Skin epidermis (tissue), 12 donors: ENCODE data around the gene UBE2D4.
"Not testable (repeated sequence)": the region's sequence is repeated elsewhere in the genome, so short reads cannot be mapped to it uniquely, and the experiment has no call there.

Source experiments
- H3K27ac ChIP-seq, 21 experiments: fragments of 200-600 bp; sonication (generic) in 11 of 21; one replicate each; pipeline ENCODE4 v1.5.0; 2020; ENCODE audit warnings: mild to moderate bottlenecking in 3 of 21, inconsistent platforms in 2 of 21, moderate library complexity in 2 of 21
- H3K4me3 ChIP-seq, 7 experiments: fragments of 200-600 bp; sonication (generic) in 2 of 7; one replicate each; pipeline ENCODE4 v1.5.0; 2020; ENCODE audit warnings: inconsistent platforms in 2 of 7, mild to moderate bottlenecking in 2 of 7, moderate library complexity in 1 of 7

The UBE2D4 gene

DNA sequence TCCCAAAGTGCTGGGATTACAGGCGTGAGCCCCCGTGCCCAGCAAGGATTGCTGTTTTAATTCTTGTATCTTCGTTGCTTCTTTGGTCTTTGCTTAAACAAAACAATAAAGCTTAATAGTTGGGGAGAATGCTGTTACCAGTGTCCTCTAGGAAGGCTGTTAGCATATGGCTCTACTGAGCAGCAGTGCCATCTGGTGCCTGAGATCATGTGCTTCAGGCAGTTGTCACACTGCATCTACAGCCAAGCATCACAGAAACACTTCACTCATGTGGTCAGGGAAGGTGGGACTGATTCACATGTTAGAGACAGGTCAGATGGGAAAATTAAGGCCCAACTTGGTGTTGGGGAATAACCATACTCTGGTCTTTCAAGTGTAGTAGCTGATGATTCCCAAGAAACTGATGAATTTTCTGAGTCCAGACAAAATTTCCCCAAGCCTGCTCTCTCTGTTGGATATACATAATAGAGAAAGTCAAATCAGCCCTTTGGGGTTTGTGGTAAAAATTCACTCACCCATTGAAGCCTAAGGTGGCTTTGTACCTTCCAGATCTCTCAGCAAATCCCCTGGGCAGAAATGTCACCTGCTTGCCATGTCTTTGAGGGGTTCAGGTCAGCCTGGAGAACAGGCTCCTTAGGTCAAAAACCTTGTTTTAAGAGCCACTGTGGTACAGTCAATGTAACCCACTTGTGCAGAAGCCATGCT, 28.4 kb downstream of the UBE2D4 start:
- H3K27ac ChIP-seq, result no peak overlapping the region

DNA sequence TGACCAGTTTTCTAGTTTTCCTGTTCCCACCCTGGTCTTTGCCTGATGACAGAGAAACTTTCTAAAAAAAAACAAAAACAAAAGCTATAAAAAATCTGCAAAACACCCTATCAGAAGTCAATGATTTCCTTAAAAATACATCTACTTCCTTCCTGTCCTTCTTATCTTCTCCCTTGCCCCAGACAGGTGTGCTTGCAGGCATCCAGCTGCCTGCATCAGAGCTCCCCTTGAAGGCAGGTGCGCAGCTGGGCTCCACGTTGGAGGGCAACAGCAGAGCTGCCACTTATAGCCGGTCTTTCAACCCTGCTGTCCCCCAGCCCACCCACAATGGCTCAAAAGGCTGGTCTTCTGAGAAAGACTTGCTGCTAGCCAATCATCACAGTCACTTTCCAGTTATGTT, 29.8 kb downstream of the UBE2D4 start:
- Histone ChIP-seq H3K27ac (no peak overlapping the region), H3K4me3 (no peak overlapping the region)

More for the DNA sequence above, 28.4 kb downstream of the UBE2D4 start:
- H3K4me3 ChIP-seq, result no peak overlapping the region

DNA sequence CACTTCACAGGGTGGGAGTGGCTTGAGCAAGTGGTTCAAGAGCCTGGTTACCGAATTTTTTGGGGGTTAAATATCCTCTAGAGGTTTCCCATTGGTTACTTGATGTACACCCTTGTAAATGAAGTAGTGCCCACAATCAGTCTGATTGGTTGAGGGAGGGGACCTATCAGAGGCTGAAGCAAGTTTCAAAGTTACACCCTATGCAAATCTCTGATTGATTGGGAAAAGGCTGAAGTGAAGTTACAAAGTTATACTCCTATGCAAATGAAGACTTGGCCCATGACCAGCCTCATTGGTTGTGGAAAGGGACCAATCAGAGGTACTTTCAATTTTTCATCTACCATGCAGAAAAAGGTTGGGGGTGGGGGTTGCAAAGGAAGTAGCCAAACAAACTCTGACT, 34.7 kb downstream of the UBE2D4 start:
- Histone ChIP-seq H3K27ac (no peak overlapping the region), H3K4me3 (no peak overlapping the region)

DNA sequence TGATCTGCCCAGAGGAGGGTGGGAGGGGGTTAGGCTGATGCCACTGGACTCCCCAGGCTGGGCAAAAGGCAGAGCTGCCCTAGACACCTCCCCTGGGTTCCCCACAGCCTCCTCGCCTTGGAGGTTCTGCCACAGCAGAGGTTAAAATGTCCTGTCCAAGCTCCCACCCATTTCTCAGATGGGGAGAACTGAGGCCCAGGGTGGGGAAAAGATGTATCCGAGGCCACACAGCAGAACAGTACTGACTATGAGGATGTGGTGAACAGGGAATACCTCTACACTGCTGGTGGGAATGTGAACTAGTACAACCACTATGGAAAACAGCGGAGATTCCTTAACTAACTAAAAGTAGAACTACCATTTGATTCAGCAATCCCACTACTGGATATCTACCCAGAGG, 40.2 kb downstream of the UBE2D4 start:
- not testable (repeated sequence) for H3K27ac ChIP-seq, H3K4me3 ChIP-seq

DNA sequence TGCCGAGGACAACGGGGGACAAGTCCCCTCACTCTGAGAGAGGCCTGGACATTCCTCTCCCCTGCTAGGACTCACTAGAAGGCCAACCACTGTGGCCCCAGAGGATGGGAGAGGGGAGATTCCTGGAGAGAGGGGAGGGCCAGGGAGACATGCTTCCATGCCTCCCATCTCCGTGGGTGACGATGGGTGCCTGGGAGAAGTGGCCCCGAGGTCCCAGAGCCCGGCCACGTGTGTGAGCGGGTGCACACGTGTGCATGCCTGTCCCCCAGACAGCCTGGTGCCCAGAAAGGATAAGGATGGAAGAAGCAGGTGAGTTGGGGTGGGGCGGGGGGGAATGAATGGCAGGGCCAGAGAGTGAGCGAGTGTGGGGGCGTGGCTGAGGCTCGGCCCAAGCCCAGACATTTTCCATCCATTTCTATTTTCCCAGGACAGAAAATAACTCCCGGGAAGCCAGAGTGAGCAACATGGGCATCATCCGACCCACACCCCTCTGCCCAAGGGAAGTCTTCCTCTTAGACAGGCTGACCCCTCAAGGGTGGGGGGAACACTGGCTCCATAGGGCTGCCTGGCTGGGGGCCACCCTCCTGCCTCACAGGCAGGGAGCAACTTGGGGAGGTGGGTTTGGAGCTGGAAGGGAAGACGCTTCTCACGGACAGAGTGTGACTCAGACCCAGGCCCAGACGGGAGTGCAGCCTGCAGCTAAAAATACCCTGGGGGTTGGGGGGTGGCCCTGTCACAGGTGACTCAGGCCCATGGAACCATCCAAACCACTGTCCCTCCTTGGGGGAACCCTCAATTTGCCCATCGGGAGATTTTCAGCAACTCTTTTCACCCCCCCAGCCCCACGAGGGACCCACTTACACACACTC, 42.2 kb downstream of the UBE2D4 start:
- not testable (repeated sequence) for H3K27ac ChIP-seq, H3K4me3 ChIP-seq

DNA sequence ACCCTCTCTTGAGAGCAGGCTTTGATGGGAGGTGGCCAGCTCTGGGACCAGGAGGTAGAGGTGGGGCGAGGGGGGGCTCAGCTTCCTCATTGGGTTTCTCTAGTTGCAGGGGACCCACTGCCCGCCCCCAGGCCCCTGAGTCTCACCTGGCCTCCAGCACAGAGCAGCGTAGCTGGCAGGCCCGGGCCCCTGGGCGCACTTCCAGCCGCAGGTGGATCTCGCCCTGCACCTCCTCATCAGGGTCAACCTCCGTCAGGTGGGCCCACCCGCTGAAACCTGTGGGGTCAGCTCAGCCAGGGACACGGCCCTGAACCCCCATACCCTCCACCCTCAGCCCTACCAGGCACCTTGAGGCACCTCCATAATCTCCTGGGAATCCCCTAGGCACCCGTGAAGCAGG, 43.4 kb downstream of the UBE2D4 start:
- not testable (repeated sequence) for H3K4me3 ChIP-seq, H3K27ac ChIP-seq

DNA sequence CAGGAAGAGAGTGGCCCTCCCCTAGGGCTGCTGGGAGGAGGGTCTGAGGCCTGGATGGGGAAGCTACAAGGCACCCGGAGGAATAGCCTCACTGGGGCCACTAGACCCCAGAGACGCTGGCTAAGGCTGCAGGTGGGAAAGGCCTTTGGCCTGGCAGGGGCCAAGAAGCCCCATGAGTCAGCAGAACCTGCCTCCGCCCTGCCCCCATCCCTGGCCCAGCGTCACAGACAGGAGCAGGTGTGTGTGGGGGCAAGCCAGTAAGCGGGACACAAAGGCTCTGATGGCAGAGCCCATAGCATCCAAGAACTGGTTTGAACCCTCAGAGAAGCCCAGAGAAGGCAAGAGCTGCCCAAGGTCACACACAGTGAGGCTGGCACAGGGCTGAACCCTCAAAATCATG, 44.5 kb downstream of the UBE2D4 start:
- not testable (repeated sequence) for H3K4me3 ChIP-seq

DNA sequence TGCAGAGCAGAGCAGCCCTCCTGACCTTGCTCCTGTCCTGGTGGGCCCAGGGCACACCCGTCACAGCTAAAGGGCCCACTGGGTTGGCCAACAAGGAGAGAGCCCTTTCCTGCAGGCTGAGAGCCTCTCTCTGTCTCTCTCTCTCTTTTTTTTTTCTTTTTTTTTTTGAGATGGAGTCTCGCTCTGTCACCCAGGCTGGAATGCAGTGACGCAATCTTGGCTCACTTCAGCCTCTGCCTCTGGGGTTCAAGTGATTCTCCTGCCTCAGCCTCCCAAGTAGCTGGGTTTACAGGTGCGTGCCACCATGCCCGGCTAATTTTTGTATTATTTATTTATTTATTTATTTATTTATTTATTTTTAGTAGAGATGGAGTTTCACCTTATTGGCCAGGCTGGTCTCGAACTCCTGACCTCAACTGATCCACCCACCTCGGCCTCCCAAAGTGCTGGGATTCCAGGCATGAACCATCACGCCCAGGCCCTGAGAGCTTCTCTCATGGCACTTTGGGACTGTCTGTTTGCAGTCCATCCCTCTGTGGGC, 47.9 kb downstream of the UBE2D4 start:
- not testable (repeated sequence) for H3K27ac ChIP-seq, H3K4me3 ChIP-seq

More for the DNA sequence above, 44.5 kb downstream of the UBE2D4 start:
- not testable (repeated sequence) for H3K27ac ChIP-seq

DNA sequence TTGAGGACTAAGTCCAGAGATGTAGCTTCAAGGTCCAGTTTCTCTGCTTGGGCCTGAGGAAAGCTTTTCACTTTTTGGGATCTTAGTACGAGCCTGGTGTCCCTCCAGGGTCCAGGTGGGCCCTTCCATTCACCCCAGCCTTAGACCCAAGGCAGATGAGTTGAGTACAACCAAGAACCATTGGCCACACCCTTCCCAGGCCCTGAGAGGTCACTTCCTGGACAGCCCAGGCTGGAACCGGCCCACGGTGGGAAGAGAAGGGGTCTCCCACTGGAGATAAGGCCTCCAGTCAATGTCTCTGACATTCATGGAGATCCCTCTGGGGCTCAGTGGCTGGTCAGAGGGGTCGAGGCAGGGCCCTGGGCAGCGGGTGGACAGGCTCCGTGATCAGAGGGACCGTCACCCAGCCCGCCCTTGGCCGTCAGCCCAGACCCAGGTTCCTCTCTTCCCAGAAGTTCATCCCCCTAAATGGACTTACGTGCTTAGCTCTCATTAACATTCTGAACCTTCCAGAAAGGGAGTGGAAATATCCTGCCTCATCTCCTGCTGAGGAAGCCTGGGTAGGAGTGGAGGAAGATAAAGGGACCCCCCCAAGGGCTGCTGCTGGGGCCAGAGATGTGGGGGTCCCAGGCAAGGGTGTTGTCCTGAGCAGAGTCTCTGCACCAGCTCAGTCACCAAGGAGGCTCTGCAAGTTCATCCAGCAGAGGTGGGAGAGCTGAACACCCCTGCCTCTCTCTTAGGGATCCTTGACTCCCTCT, 48.7 kb downstream of the UBE2D4 start:
- H3K27ac ChIP-seq, H3K4me3 ChIP-seq: not testable (repeated sequence)

DNA sequence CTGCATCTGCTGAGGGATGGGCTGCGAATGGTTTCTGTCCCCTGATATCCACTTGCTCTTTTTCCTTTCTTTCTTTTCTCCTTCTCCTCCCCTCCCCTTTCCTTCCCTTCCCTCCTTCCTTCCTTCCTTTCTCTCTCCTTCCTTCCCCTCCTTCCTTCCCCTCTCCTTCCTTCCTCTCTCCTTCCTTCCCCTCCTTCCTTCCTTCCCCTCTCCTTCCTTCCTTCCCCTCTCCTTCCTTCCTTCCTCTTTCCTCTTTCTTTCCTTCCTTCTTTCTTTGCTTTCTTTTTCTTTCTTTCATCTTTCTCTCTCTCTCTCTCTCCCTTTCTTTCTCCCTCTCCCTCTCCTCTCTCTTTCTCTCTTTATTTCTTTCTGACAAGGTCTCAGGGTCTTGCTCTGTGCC, 51.3 kb downstream of the UBE2D4 start:
- Histone ChIP-seq H3K27ac (no peak overlapping the region), H3K4me3 (no peak overlapping the region)

DNA sequence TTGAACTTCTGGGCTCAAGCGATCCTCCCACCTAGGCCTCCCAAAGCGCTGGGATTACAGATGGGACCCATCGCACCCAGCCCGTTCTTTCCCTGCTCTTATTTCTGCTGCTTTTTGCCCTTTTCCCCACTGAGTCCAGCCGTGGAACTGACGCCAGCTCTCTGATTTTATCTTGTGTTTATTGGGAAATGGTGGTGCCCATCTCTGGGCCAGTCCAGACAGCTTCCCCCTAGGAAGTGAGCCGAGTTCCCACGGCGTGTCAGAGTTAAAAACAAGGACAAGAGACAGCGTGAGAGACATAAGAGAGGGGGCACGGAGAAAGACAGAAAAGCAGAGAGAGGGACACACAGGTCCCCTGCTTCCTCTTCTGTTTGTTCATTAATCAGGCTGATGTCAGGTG, 51.9 kb downstream of the UBE2D4 start:
- not testable (repeated sequence) for H3K4me3 ChIP-seq, H3K27ac ChIP-seq

DNA sequence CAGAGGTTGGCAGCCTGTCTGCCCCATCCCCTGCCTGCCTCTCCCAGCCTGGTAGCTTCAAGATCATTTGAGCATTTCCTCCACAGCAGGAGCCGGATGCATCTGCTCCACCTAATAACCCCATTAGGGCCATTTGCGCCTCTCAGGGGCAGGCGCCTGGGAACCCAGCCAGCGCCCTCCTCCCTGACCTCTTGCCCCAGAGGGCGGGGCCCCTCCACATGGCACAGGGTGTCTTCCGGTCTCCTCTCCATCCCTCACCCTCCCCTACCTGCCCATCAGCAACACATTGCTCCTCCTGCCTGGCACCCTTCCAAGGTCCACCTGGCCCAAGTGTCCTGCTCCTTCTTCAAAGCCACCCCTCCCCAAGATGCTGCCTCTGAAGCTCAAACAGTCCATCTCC, 56.6 kb downstream of the UBE2D4 start:
- H3K4me3 ChIP-seq, H3K27ac ChIP-seq: not testable (repeated sequence)

DNA sequence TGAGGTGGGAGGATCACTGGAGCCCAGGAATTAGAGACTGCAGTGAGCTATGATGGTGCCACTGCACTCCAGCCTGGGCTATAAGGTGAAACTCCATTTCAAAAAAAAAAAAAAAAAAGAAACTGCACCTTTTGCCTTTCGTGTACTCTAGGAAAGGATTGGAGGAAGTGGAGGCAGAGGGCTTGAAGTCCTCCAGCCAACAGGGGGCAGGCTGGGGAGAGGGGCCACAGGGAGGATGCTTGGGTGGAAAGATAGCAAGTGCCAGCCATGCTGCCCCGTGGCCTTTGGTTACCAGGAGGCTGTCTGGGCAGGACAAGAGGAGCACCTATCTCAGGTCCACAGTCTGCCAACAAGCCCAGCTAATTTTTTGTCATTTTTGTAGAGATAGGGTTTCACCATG, 57.5 kb downstream of the UBE2D4 start:
- H3K4me3 ChIP-seq, H3K27ac ChIP-seq: not testable (repeated sequence)

DNA sequence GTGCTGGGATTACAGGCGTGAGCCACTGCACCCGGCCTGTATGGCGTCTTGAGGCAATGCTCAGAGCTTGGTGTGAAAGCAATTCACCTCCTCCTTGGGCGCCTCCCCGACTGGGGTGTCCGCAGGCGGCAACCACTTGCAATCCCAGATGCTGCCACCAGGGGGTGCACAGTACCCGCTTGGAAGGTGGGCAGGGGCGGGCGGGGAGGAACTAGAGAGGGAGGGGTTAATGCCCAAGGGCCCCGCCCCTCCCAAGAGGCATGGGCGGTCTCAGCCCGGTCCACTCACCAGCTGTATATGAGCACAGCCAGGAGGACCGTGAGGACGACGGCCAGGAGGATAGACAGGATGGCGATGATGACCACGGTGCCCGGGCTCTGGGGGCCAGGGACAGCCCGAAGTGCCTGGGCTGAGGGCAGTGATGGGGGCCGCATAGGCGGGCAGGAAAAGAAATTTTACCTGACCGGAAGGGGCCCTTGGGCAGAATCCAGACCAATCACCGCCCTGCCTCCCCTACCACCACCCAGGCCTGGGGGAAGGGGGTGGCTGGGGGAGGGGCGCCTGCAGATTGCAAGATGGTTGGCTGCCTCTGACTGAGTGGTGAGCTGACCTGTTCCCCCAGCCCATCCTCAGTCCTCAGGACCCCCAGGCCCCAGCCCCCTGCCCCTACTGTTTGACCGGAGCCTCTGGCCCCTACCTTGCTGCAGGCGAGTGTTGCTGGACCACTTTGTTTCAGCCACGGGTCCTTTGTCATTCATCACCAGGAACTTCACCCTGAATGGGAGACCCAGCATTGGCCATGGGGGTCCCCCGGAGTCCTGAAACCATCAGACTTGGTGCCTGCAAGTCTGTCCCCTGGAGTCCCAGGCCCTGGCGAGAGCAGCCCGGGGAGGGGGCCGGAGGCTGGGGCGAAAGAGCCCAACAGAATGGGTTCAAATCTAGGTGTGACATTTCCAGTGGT, 59.9 kb downstream of the UBE2D4 start:
- not testable (repeated sequence) for H3K27ac ChIP-seq, H3K4me3 ChIP-seq

DNA sequence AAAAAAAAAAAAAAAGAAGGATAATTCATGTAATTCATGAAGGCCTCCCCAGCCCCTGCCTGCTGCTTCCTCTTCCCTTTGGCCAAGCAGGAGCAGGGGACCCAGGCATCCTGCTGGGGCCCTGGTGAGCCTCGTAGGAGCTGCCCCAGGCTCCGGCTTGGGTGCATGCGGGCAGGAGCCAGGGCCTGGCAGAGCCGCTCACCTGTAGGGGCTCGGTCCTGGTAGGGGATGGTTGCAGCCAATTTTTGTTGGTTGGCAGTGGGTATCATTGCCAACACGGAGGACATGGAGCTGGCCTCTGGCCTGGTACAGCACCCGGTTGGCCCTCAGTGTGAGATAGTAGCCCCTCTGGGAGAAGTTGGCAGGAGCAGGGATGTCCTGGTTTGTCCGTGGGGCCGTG, 61.2 kb downstream of the UBE2D4 start:
- not testable (repeated sequence) for H3K4me3 ChIP-seq, H3K27ac ChIP-seq

DNA sequence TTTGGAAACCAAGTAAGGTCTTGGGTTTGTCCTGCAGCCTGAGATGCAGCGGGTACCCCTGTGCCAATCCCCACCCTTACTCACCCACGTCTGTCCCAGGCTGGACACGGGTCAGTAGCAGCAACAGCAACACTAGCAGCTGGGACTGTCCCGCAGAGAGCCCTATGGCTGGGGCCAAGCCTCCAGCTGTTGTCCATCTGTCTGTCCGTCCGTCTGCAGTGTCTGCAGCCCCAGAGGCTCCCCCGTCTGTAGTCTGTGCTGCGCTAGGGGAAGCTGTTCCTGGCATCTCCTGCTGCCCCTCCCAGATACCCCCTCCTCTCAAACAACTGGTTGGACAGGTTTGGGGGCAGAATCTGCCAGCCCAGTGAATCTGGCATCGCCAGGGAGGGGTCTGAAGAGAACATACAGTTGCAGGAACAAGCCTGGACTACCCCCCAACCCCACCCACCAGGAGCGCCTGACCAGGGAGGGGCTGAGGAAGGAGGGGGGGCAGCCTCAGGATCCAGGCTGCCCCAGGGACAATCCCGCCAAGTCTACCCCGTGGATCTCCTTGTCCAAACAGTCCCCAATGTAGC, 63.9 kb downstream of the UBE2D4 start:
- not testable (repeated sequence) for H3K4me3 ChIP-seq
- H3K27ac ChIP-seq, result peak overlapping the region in 1 of 21 experiments; percentile 17

DNA sequence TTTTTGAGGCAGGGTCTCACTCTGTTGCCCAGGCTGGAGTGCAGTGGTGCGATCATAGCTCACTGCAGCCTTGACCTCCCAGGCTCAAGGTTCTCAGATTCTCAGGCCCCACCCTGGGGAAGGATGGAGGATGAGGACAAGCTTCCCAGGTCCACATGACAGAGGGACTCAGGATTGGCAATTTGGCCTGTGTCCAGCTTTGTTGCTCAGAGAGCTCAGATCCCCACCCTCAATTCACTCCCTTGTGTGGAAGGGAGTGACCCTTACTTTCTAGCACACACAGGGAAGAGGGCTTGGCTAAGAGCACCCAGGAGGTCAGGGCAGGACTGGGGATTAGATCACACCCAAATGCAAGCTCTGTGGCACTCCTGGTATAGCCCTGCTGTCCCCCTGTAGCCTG, 64.6 kb downstream of the UBE2D4 start:
- not testable (repeated sequence) for H3K27ac ChIP-seq, H3K4me3 ChIP-seq

DNA sequence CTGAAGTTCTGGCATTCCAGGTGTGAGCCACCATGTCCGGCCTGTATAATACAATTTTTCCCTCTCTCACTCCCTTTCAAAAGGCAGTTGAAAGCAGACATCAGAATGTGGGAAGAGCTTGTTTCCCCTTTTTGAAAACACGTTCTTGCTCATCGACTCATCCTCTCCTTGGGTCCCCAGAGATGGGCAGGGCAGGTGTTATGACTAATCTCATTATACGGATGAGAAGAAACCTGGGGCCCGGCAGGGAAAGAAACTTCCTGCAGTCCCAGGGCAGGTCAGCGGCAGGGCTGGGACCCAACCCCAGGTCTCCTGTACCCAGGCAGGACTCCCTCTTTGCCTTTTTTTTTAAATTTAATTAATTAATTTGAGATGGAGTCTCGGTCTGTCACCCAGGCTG, 66.7 kb downstream of the UBE2D4 start:
- peak overlapping the region in 1 of 21 experiments; percentile 13 for H3K27ac ChIP-seq
- H3K4me3 ChIP-seq, result not testable (repeated sequence)

DNA sequence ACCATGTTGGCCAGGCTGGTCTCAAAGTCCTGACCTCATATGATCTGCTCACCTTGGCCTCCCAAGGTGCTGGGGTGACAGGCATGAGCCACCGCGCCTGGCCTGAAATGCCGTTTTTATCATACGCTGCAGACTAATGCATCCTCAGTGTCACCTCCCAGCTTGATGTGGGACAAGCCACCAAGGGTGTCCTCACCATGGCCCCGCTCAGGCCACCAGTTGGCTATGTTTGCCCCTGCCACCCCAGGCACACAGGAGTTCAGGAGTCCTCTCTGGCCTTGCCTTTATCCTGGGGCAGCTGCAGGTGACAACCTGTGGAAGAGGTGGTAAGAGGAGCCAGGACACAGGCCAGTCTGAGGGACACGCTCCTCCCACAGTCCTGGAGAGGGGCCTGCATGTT, 68.4 kb downstream of the UBE2D4 start:
- H3K4me3 ChIP-seq, H3K27ac ChIP-seq: not testable (repeated sequence)
